Posterior vena cava (tissue), 2 donors: ENCODE data around the gene NBEA. TPM values are rescaled to one million over a fixed set of nuclear protein-coding genes. Genes with fewer than 3 reads are reported as not detected.
A peak's percentile ranks its signal among the peaks of the same experiment; 100 is the strongest.

Experiments
- DNase-seq: peaks from one replicate; pipeline ENCODE4 v3.0.0-alpha.2; 2020; ENCODE audit warnings: low spot score
- intact Hi-C, 2 donors: fragments of 100-400 bp; cut with DNase I; formaldehyde crosslinking; loops; one replicate each; pipeline versions ENCODE4 v1.14.1 to v1.14.2; 2022 to 2023
- total RNA-seq, 2 donors: library from RNA; stranded (reverse); fragmentation: NEBNext Ultra II Directional; extraction: Animal tissue kit (Norgen Biotek cat#: 25700); gene quantifications; one replicate each; pipeline ENCODE4 v1.2.1, GENCODE V29; 2021
- donor health status: DM: yes; HTN: yes; CAD: no.
- donor health status: DM: yes; HTN: yes; CAD: no.

NBEA gene
- total RNA-seq, 2 donors from 2014 or later = 10.5 to 12.7 TPM

- DNase-seq = no peak
- intact Hi-C loops = no loop called here
Observed at GRCh38 chr13:35698911-35699576, 757.0 kb downstream of the NBEA start.

DNA sequence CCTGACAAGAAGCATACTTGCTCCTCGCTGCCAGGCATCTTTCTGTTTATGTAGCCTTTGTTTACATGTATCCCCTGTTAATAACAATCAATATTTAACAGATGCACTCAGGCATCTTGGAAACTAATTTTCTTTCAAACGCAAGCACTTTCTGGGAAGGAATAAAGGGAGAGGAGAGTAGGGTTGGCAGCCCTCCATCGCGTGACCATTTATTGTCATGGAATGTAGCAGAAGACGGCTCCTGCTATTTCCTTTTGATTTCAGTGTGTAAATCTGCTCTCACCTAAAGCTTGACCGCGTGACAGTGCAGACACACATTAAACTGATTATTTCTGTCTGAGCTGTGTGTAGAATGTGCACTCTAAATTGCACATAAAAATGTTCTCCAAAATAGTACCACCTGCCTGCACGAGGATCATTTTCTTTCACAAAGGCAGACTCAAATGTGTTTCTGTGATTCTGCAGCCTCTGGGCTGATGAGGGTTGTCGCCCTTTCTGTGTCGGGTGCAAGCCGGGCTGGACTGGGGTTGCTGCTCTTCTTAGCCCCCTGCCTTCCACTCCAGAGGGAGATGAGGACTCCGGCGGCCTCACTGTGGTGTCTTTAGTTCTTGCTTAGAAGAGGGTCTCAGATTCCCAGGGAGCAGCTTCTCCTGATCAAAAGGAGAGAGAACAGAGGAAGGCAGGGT, 757.9 kb downstream of the NBEA start:
- no peak for DNase-seq

GRCh38 chr13:35700671-35701070, 758.6 kb downstream of the NBEA start:
- DNase-seq = no peak
- intact Hi-C loops = loop anchor here in 1 of 2 donors (1.0 to 10.0 kb wide), 2 partner anchors 33 to 254 kb away; no protein-coding TSS in a partner anchor

More for the DNA sequence above, 757.9 kb downstream of the NBEA start:
- intact Hi-C loops = loop anchor here in 1 of 2 donors (10.0 kb wide), 1 partner anchor 255 kb away; no protein-coding TSS in a partner anchor

- intact Hi-C loops = loop anchor here in 1 of 2 donors (10.0 kb wide), 1 partner anchor 252 kb away; no protein-coding TSS in a partner anchor
- DNase-seq = no peak
Observed at GRCh38 chr13:35702316-35702715, 760.2 kb downstream of the NBEA start.

DNA sequence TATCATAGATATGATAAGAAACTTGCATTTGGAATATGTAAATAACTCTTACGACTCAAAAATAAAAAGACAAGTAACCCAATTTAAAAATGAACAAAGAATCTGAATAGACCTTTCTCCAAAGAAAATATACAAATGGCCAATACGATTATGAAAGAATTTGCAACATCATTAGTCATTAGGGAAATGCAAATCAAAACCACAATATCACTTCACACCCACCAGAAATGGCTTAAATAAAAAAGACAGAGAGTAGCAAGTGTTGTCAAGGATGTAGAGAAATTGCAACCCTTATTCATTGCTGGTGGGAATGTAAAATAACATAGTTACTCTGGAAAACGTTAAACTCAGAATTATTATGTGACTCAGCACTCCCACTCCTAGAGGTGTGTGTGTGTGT, 761.0 kb downstream of the NBEA start:
- no peak for DNase-seq
- intact Hi-C loops = loop anchor here in 1 of 2 donors (10.0 kb wide), 1 partner anchor 252 kb away; no protein-coding TSS in a partner anchor

- intact Hi-C loops = loop anchor here in 1 of 2 donors (10.0 kb wide), 1 partner anchor 250 kb away; no protein-coding TSS in a partner anchor
- DNase-seq = no peak
Observed at GRCh38 chr13:35704331-35704730, 762.3 kb downstream of the NBEA start.

DNA sequence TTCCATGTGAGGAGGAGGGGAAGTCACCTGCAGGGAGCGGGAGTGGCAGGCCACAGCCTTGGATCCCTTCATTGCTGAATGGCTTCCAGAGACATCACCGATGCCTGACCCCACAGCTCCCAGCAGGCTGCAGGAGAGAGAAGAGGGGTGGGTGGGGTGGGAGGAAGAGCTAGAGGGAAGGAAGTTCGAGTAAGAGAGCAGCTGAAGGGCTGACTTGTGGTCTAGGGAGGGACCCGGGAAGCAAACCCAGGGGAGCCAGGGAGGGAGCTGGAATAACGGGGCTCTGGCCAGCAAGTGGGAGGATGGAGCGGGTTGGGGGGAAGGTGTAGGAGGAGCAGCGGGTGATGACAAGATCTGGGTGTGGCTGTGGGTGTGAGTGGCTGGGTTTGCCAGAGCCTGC, 764.2 kb downstream of the NBEA start:
- DNase-seq = no peak
- intact Hi-C loops = loop anchor here in 1 of 2 donors (10.0 kb wide), 1 partner anchor 249 kb away; no protein-coding TSS in a partner anchor

GRCh38 chr13:35706721-35707120, 764.7 kb downstream of the NBEA start:
- intact Hi-C loops = loop anchor here in 1 of 2 donors (10.0 kb wide), 1 partner anchor 248 kb away; no protein-coding TSS in a partner anchor
- DNase-seq = no peak

GRCh38 chr13:35711909-35712308, 769.8 kb downstream of the NBEA start:
- intact Hi-C loops = no loop called here
- DNase-seq = no peak

GRCh38 chr13:35712907-35713761, 771.1 kb downstream of the NBEA start:
- no peak for DNase-seq
- intact Hi-C loops = no loop called here

- no peak for DNase-seq
- intact Hi-C loops = loop anchor here in 1 of 2 donors (1.0 kb wide), 1 partner anchor 18 kb away; no protein-coding TSS in a partner anchor
Observed at GRCh38 chr13:35714121-35714520, 772.1 kb downstream of the NBEA start.

- no peak for DNase-seq
- intact Hi-C loops = loop anchor here in 1 of 2 donors (1.0 kb wide), 1 partner anchor 18 kb away; no protein-coding TSS in a partner anchor
Observed at GRCh38 chr13:35714588-35715377, 772.7 kb downstream of the NBEA start.

DNA sequence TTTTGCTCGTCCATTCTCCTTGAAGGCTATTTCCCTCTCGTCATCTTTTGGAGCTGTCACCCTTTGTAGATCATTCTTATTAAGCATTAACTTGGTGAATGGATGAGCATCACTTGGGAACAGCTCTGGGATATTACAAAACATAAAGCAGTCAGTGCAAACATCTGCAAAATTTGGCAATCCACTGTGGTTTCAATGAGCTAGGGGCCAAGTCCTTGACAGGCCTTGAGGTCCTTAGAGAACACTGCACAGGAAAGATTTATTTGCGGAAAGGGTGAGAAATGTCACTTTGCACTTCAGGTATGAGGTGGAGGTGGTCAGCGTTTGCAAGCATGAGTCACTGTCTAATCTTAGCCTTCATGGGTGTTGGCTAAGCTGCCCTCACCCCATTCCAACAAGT, 774.1 kb downstream of the NBEA start:
- intact Hi-C loops = no loop called here
- DNase-seq = no peak

GRCh38 chr13:35716729-35717128, 774.7 kb downstream of the NBEA start:
- peak; percentile 62 for DNase-seq
- intact Hi-C loops = no loop called here

DNA sequence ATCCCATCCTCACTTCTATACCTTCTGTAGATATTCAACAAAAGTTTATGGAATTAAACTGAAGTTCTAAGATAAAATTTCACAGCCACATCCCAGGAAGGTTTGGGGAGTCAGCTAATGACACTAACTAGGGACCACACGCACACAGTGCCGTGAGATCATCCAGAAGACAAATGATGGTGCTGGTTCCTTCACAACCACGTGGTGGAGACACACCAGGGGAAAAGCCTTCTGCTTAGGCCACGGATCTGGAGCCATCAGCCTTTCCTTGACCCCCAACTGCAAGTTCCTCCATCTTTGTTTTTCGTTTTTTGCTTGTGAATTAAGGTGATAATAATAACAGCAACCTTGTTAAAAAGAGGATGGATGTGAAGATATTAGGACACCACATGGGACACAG, 776.0 kb downstream of the NBEA start:
- DNase-seq = no peak
- intact Hi-C loops = no loop called here

DNA sequence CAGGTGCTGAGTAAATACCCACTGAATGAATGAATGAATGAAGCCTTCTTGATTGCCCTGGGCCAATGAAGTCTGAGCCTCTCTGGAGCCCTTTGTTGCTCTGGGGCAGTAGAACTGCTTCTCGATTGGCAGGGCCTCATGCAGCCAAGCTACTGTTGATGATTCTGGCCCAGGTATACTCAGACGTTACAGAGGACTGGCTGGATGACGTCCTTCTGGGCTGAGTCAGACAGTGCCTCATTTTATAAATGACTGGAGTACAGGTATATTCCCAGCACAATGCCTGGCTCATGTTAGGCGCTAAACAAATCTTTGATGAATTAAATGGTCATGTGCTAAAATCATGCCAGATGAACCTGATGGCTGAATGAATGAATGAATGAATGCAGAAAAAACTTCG, 778.2 kb downstream of the NBEA start:
- DNase-seq = no peak
- intact Hi-C loops = no loop called here

- DNase-seq = peak; percentile 82
Observed at GRCh38 chr13:35720690-35721554, 778.9 kb downstream of the NBEA start.

More at GRCh38 chr13:35720690-35721554, 778.9 kb downstream of the NBEA start:
- intact Hi-C loops = no loop called here
